Mesothelial cell of epicardium (in vitro differentiated cells): ENCODE measurements around the gene EDEM1. TPM values are rescaled to one million over a fixed set of nuclear protein-coding genes. Genes with fewer than 3 reads are reported as not detected.

ENCODE experiments used
- DNase-seq, 2 experiments: peaks; one replicate each; pipeline ENCODE4 v3.0.0; 2021; ENCODE audit warnings: low spot score in 2 of 2; ENCODE audit not compliant: unreplicated experiment in 2 of 2
- H3K27ac Mint-ChIP-seq: 2 replicates; pipeline ENCODE4 v1.8.0; 2021; ENCODE audit warnings: mixed read lengths
- H3K27me3 Mint-ChIP-seq: 2 replicates; pipeline ENCODE4 v1.8.0; 2021; ENCODE audit warnings: low read depth, mixed read lengths
- H3K36me3 Mint-ChIP-seq: 2 replicates; pipeline ENCODE4 v1.8.0; 2021; ENCODE audit warnings: mixed read lengths
- H3K4me1 Mint-ChIP-seq: 2 replicates; pipeline ENCODE4 v1.8.0; 2021; ENCODE audit warnings: mixed read lengths
- H3K4me3 Mint-ChIP-seq: 2 replicates; pipeline ENCODE4 v1.8.0; 2021; ENCODE audit warnings: mild to moderate bottlenecking, moderate library complexity, mixed read lengths
- H3K9me3 Mint-ChIP-seq: 2 replicates; pipeline ENCODE4 v1.8.0; 2021; ENCODE audit warnings: mixed read lengths
- CTCF ChIP-seq: fragments of 200-600 bp; sonication (generic); IDR thresholded peaks from one replicate; pipeline ENCODE4 v1.5.0; 2021; ENCODE audit warnings: antibody characterized with exemption; ENCODE audit not compliant: unreplicated experiment
- total RNA-seq: library from RNA; stranded (reverse); gene quantifications from 3 replicates; pipeline ENCODE4 v1.2.1, GENCODE V29; 2021

EDEM1 gene
- total RNA-seq, 1 donor from 2014 or later, result 25.7 TPM

- peaks cover 17% of the 10 kb centered on the region for H3K4me1 Mint-ChIP-seq
- peaks cover 23% of the 10 kb centered on the region for H3K36me3 Mint-ChIP-seq
- H3K9me3 Mint-ChIP-seq, result no peaks in the 10 kb centered on the region
- H3K27me3 Mint-ChIP-seq, result no peaks in the 10 kb centered on the region
- H3K4me3 Mint-ChIP-seq, result no peak overlapping the region
- no peak for TF ChIP-seq CTCF
- no peak overlapping the region for H3K27ac Mint-ChIP-seq
- DNase-seq, result no peak
These were observed 10.8 kb downstream of the EDEM1 start for GRCh38 chr3:5198313-5198677.

GRCh38 chr3:5198986-5199731 is 11.7 kb downstream of the EDEM1 start:
- Mint-ChIP-seq H3K9me3 (no peaks in the 10 kb centered on the region), H3K27ac (no peak overlapping the region), H3K4me3 (no peak overlapping the region), H3K4me1 (peaks cover 17% of the 10 kb centered on the region), H3K27me3 (no peaks in the 10 kb centered on the region), H3K36me3 (peaks cover 24% of the 10 kb centered on the region)
- DNase-seq, result no peak
- no peak for TF ChIP-seq CTCF

- no peak for TF ChIP-seq CTCF
- Mint-ChIP-seq H3K36me3 (peaks cover 38% of the 10 kb centered on the region), H3K9me3 (no peaks in the 10 kb centered on the region), H3K4me1 (peaks cover 8% of the 10 kb centered on the region), H3K4me3 (no peak overlapping the region), H3K27me3 (no peaks in the 10 kb centered on the region), H3K27ac (no peak overlapping the region)
- no peak for DNase-seq
These were observed 14.0 kb downstream of the EDEM1 start for GRCh38 chr3:5201536-5201935.

- H3K27me3 Mint-ChIP-seq, result no peaks in the 10 kb centered on the region
- no peak for TF ChIP-seq CTCF
- H3K4me1 Mint-ChIP-seq, result peaks cover 3% of the 10 kb centered on the region
- no peak for DNase-seq
- H3K9me3 Mint-ChIP-seq, result no peaks in the 10 kb centered on the region
- no peak overlapping the region for H3K27ac Mint-ChIP-seq
- no peak overlapping the region for H3K4me3 Mint-ChIP-seq
- H3K36me3 Mint-ChIP-seq, result peaks cover 44% of the 10 kb centered on the region
These were observed 14.7 kb downstream of the EDEM1 start for GRCh38 chr3:5202222-5202621.

GRCh38 chr3:5205165-5205941 is 17.8 kb downstream of the EDEM1 start:
- H3K9me3 Mint-ChIP-seq, result no peaks in the 10 kb centered on the region
- H3K4me1 Mint-ChIP-seq, result no peaks in the 10 kb centered on the region
- no peaks in the 10 kb centered on the region for H3K27me3 Mint-ChIP-seq
- peaks cover 60% of the 10 kb centered on the region for H3K36me3 Mint-ChIP-seq
- no peak for TF ChIP-seq CTCF
- DNase-seq, result no peak
- H3K27ac Mint-ChIP-seq, result no peak overlapping the region
- H3K4me3 Mint-ChIP-seq, result no peak overlapping the region
